Measurements from ENCODE around the gene CFAP46. TPM values are rescaled to one million over a fixed set of nuclear protein-coding genes. Genes with fewer than 3 reads are reported as not detected.

Gene CFAP46
- polyA plus RNA-seq, 1 donor from 2014 or later = 2.6 TPM

- Histone ChIP-seq H3K27me3 (ENCODE audit: insufficient read depth, low read depth, low read length) (no peaks in the 10 kb centered on the region), H3K9ac (ENCODE audit: low read length) (no peak overlapping the region), H3K4me3 (ENCODE audit: low read length) (no peak overlapping the region), H3K4me2 (ENCODE audit: low read length) (no peak overlapping the region), H4K20me1 (ENCODE audit: insufficient read depth) (no peaks in the 10 kb centered on the region), H3K9me3 (ENCODE audit: low read length) (no peaks in the 10 kb centered on the region), H3K9me2 (ENCODE audit: insufficient read depth, low read length) (no peaks in the 10 kb centered on the region), H3K36me3 (ENCODE audit: insufficient read depth, low read length) (no peaks in the 10 kb centered on the region), H3F3A (ENCODE audit: insufficient read depth, low read length, poor library complexity, severe bottlenecking) (no peaks in the 10 kb centered on the region), H2AFZ (ENCODE audit: low read depth, low read length) (no peak overlapping the region), H3K27ac (ENCODE audit: low read length) (no peak overlapping the region), H3K79me2 (replicated peaks; ENCODE audit: insufficient read depth, low read length) (no peaks in the 10 kb centered on the region)
- no peak for TF ChIP-seq EZH2 (IDR thresholded peaks at IDR 0.05; ENCODE audit: borderline replicate concordance, insufficient read depth, low read length, poor library complexity, severe bottlenecking)
- TF ChIP-seq EP300 (conservative IDR thresholded peaks at IDR 0.05; ENCODE audit: poor library complexity, severe bottlenecking) = no peak
- TF ChIP-seq REST (IDR thresholded peaks at IDR 0.05; ENCODE audit: borderline replicate concordance) = no peak
- TF ChIP-seq POLR2AphosphoS5 (IDR thresholded peaks at IDR 0.05) = no peak
- TF ChIP-seq SMC3 (conservative IDR thresholded peaks at IDR 0.05; ENCODE audit: poor library complexity) = no peak
- TF ChIP-seq RAD21 (conservative IDR thresholded peaks at IDR 0.05) = no peak
- no peak for TF ChIP-seq CTCF (IDR thresholded peaks at IDR 0.05; ENCODE audit: poor library complexity, severe bottlenecking)
- no peak for TF ChIP-seq MXI1 (conservative IDR thresholded peaks at IDR 0.05; ENCODE audit: poor library complexity, severe bottlenecking)
- no peak for TF ChIP-seq TAF1 (IDR thresholded peaks at IDR 0.05; ENCODE audit: low read depth)
Measured at GRCh38 chr10:132859084-132859855, 83.1 kb downstream of the CFAP46 start.

- no peak overlapping the region for H3K27ac ChIP-seq (ENCODE audit: low read length)
- H2AFZ ChIP-seq (ENCODE audit: low read depth, low read length) = no peak overlapping the region
- H3K4me3 ChIP-seq (ENCODE audit: low read length) = no peak overlapping the region
- no peaks in the 10 kb centered on the region for H4K20me1 ChIP-seq (ENCODE audit: insufficient read depth)
- H3K79me2 ChIP-seq (replicated peaks; ENCODE audit: insufficient read depth, low read length) = no peaks in the 10 kb centered on the region
- H3F3A ChIP-seq (ENCODE audit: insufficient read depth, low read length, poor library complexity, severe bottlenecking) = no peaks in the 10 kb centered on the region
- no peak for TF ChIP-seq CTCF (IDR thresholded peaks at IDR 0.05; ENCODE audit: poor library complexity, severe bottlenecking)
- no peak for TF ChIP-seq TAF1 (IDR thresholded peaks at IDR 0.05; ENCODE audit: low read depth)
- TF ChIP-seq EZH2 (IDR thresholded peaks at IDR 0.05; ENCODE audit: borderline replicate concordance, insufficient read depth, low read length, poor library complexity, severe bottlenecking) = no peak
- TF ChIP-seq POLR2AphosphoS5 (IDR thresholded peaks at IDR 0.05) = no peak
- no peak for TF ChIP-seq SMC3 (conservative IDR thresholded peaks at IDR 0.05; ENCODE audit: poor library complexity)
- no peak for TF ChIP-seq RAD21 (conservative IDR thresholded peaks at IDR 0.05)
- no peak for TF ChIP-seq EP300 (conservative IDR thresholded peaks at IDR 0.05; ENCODE audit: poor library complexity, severe bottlenecking)
- no peak for TF ChIP-seq REST (IDR thresholded peaks at IDR 0.05; ENCODE audit: borderline replicate concordance)
- no peak for TF ChIP-seq MXI1 (conservative IDR thresholded peaks at IDR 0.05; ENCODE audit: poor library complexity, severe bottlenecking)
- H3K9ac ChIP-seq (ENCODE audit: low read length) = no peak overlapping the region
- no peaks in the 10 kb centered on the region for H3K27me3 ChIP-seq (ENCODE audit: insufficient read depth, low read depth, low read length)
- no peaks in the 10 kb centered on the region for H3K9me2 ChIP-seq (ENCODE audit: insufficient read depth, low read length)
- H3K4me2 ChIP-seq (ENCODE audit: low read length) = no peak overlapping the region
- H3K36me3 ChIP-seq (ENCODE audit: insufficient read depth, low read length) = no peaks in the 10 kb centered on the region
- no peaks in the 10 kb centered on the region for H3K9me3 ChIP-seq (ENCODE audit: low read length)
Measured at GRCh38 chr10:132858121-132859081, 84.0 kb downstream of the CFAP46 start.

All from neural cell (in vitro differentiated cells).